WI38 (cell line): ENCODE results near the gene ZG16.

Experiments used
- H3K4me3 ChIP-seq: 2 replicates; pipeline ENCODE4 v1.5.1; 2011; ENCODE audit warnings: low read depth, mild to moderate bottlenecking, control low read depth, low read length
- CTCF ChIP-seq: IDR thresholded peaks from 2 replicates; pipeline ENCODE4 v1.5.1; 2012; ENCODE audit warnings: low read depth, mild to moderate bottlenecking, control low read depth, low read length

ZG16 gene

GRCh38 chr16:29794231-29794710 is 16.2 kb downstream of the ZG16 start:
- no peak for TF ChIP-seq CTCF
- no peak overlapping the region for H3K4me3 ChIP-seq

- no peak overlapping the region for H3K4me3 ChIP-seq
- TF ChIP-seq CTCF = no peak
Observed at GRCh38 chr16:29802416-29802935, 24.4 kb downstream of the ZG16 start.

GRCh38 chr16:29804020-29804419 is 26.0 kb downstream of the ZG16 start:
- TF ChIP-seq CTCF = no peak
- no peak overlapping the region for H3K4me3 ChIP-seq

- no peak for TF ChIP-seq CTCF
Observed at GRCh38 chr16:29804455-29805231, 26.6 kb downstream of the ZG16 start.

GRCh38 chr16:29805232-29806098 is 27.4 kb downstream of the ZG16 start:
- TF ChIP-seq CTCF = no peak
- H3K4me3 ChIP-seq = peak overlapping the region; percentile 74

More at GRCh38 chr16:29804455-29805231, 26.6 kb downstream of the ZG16 start:
- peak overlapping the region; percentile 74 for H3K4me3 ChIP-seq

GRCh38 chr16:29806099-29806579 is 28.1 kb downstream of the ZG16 start, which contains the start of gene MAZ:
MAZ (plus strand) TSS chr16:29806529; CDS start chr16:29806702, 173 bp downstream.
- peak within 1 kb of the TSS; percentile 74 for H3K4me3 ChIP-seq
- TF ChIP-seq CTCF = no peak
